DMS79 (cell line): ENCODE results near the gene ST6GAL2.

Experiments
- DNase-seq: peaks from one replicate; lab custom pipeline; 2025; lab: John Stamatoyannopoulos, UW

Gene ST6GAL2

DNA sequence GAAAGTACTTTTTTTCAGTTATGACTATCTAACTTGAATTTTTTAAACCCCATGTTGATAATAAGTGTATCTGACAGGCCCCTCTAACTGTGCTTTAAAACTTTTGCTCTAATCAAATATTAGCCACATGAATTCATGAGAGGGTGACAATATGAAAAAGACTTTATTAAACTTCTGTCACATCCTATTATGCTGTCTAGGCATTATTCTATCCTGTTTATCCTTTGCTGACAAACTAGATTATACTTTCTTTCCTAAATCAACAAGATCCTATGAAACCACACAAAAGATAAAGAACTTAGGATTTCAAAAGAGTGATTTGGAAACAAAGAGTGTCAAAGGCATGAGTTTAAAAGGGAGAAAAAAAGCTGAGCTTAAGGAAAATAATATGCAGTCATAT lies 57.8 kb downstream of the ST6GAL2 start:
- DNase-seq: no peak

DNA sequence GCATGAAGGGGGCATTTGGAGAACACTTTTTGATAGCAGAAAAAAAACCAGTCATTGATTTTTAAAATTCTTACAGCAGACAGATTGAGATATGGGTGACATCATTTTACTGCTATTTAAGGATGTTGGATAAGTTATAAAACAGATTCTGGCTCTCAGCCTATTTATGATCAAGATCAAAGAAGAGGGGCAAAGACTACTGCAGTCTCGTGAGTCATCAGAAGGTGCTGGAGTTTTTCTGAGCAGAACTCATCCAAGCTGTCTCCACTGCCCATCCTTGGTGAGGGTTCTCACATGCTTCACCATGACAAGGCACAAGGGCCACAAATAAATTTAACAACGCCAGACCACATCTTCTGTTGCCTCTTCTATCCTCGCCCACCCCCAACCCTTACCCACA lies 58.8 kb downstream of the ST6GAL2 start:
- no peak for DNase-seq

DNA sequence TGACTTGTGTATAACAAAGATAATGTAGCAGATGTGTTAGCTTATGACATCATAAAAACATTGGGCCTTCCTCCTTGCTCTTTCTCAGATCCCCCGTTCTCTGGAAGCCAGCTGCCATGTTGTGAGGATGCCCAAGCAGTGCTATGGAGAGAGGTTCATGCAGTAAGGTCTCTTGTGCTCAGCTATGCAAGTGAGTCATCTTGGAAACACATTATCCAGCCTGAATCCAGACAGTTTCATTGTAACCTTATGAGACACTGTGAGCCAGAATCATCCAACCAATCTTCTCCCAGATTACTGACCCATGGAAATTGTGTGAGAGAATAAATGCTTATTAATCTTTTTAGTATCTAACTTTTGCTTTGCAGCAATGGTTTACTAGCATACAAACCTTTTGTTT lies 60.8 kb downstream of the ST6GAL2 start:
- DNase-seq: no peak

DNA sequence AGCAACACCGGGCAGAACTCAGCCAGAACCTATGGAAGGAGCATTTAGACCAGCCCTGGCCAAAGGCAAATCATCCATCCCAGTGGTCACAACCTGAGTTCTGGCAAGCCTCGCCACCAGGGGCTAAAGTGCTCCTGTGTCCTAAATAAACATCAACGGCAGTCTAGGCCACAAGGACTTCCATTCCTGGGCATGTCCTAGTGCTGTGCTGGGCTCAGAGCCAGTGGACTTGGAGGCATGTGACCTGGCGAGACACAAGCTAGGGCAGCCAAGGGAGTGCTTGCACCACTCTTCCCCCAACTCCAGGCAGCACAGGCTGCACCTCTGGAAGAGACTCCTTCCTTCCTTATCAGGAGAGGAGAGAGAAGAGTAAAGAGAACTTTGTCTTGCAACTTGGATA lies 69.0 kb downstream of the ST6GAL2 start:
- DNase-seq: no peak

DNA sequence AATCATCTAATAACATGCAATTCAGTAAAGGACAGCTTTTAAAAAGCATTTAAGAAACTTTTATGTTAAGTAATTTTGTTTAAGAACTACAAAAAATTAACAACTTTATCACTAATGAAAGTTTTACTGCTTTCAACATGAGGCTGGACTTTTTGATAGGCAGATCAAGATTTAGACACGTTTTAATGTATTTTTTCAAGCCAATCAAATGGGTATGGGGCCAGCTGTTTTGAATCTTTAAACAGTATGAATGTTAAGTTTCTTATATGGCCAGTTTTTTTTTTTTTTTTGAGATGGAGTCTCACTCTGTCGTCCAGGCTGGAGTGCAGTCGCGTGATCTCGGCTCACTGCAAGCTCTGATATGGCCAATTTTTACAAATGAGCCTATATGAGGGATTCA lies 73.1 kb downstream of the ST6GAL2 start:
- no peak for DNase-seq

DNA sequence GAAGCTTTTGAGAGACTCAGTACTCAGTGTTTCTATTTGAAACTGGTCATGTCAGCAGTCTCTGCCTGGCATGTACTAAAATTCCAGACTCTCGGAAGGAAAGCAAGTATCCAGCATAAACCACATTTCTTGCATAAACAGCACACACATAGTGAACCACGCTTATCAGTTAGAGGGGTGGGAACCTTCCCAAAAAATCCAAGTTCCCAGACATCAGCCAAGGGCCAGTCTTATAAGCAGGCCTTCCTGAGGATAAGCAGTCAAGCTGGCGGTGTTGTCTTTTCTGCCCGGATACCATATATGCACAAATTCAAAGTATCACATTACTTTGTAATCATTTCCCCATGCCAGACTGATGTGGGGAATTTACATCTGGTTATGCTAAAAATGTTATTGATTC lies 73.6 kb downstream of the ST6GAL2 start:
- no peak for DNase-seq

DNA sequence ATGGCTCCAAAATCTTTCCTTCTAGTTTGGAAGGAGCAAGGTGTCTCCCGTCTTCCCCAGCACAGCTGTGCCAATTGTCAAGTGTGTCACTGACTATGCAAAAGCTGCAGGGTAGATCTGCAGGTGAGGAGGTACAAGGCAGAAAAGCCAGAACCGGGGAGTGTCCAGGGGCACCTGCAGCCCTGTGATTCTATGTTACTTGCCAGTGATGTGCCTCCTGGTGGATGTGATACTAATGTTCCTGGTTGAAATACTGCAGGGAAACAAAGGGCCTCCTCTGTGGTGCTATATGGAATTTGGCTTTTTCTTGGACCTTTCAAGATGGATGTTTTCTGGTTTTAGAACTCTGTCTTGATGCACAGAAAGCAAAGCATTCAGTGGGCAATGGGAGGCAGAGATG lies 80.3 kb downstream of the ST6GAL2 start:
- DNase-seq: no peak

DNA sequence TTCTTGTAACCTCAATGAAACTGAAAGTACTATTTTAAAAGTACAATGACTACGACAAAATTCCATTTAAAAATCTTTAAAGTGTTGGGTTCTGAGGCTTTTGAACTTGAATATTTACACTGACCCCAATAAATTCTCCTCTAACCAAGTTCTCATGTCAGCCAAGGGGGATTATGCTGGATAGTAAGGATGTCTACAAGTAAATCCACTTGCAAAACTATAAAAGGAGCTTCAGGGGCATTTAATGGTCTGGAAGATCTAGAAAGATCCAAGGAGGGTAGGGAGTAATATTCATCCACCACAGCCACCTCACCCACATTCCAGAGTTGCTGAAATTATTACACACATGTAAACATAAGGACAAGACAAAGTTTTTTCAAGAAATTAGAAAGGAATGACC lies 81.8 kb downstream of the ST6GAL2 start:
- no peak for DNase-seq

DNA sequence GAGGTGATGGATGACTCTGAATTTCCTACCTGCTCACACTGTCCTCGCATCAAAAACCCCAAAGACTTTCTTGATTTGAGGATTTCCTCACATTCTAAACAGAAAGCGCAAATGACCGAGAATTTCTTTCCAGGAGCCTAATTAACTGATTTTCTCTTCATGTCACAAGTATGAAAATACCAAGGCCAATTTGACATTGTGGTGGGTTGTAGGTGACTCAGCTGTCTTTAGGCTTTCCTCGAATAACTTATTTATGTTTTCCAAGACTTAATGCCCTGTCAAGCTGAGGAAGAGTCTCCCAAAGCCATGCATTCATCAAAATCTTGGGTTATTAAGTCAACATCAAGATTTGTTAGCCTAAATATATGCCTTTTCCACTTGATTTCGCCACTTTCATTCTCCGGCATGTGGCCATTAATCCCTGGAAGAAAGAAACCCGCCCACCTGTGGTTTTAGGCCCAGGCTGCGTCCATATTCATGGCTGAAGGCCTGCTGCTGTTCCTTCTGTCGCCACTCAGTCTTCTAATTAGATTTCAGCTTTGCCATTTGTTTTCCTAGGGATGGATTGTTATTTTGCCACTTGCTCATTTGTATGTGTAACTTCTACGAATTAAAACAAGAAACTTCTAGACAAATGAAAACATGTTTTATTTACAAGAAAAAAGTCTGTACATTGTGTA lies 84.9 kb downstream of the ST6GAL2 start:
- no peak for DNase-seq

DNA sequence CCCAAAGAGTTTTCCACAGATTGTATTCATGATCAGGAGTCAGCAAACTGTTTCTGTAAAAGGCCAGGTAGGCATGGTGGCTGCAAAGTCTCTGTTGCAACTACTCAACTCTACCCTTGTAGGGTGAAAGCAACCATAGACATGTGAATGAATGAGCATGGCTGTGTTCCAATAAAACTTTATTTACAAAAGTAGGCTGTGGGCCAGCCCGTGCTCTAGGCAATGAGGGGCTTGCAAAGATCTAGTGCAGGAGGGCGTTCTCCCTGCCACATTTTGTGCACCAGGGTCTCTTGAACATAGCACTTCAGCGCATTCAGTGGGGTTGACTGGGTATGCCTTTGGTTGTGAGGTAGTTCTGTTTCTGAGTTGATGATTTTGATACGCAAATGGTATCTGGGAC lies 85.8 kb downstream of the ST6GAL2 start:
- no peak for DNase-seq

DNA sequence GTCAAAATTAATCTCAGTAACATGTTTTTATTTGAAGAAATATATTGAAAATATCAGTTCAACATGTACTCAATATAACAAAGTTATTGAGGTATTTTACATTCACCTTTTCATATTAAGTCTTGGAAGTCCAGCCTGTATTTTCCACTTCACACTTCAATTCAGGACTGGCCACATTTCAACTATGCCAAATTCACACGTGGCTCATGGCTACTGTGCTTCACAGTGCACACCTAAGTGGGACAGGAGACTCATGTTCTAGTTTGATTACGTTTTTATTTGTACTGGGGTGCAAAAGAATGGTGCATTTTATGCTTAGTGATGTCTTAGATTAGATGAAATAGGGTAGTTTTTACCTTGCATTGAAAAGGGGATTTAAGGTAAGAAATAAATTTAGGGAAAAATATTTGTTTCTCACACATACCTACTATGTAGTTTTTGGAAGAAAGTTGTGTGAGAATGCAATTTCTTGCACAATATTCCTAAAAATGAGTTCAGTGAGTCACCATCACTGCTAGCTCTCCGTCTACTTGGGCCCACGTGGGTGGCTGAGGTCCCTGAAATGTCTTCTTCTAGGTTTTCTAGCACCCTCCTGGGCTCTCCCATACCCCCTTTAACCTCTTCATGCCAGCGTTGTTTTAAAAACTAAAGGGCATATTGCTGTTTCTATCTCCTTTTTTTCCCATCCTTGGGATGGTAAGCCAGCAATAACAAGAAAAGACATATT lies 87.0 kb downstream of the ST6GAL2 start:
- DNase-seq: no peak

DNA sequence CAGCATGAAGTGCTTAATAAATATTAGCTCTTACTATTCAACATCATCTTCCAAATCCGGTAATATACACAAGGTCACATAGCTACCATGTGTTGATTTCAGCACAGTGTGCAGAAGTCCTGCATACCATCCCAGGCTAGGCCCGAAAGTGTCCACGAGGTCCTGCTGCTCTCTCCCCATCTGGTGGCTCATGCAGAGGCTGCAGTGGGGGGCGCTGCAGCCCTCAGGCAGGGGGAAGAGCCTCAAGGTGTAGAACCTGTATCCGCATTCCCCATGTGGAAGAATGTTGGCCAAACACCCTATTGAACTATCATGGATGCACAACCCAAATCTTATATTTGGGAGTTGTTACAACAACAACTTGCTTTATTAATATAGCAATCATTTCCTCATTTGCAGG lies 88.5 kb downstream of the ST6GAL2 start:
- no peak for DNase-seq

DNA sequence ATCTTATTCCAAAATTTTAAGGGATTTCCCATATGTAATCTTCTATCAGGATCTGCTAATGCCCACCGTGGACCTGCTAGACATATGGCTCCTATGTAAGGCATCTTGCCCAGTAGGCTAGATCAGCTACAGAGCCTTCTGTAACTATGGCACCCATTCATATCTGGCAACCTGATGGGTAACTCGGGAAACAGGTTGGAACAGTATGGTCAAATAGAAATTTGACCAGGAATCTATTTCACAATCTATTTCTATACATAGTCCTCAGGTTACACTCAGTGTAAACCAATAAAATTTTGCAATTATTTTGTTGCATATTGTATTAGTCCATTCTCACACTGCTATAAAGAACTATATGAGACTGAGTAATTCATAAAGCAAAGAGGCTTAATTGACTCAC lies 93.3 kb downstream of the ST6GAL2 start:
- no peak for DNase-seq

DNA sequence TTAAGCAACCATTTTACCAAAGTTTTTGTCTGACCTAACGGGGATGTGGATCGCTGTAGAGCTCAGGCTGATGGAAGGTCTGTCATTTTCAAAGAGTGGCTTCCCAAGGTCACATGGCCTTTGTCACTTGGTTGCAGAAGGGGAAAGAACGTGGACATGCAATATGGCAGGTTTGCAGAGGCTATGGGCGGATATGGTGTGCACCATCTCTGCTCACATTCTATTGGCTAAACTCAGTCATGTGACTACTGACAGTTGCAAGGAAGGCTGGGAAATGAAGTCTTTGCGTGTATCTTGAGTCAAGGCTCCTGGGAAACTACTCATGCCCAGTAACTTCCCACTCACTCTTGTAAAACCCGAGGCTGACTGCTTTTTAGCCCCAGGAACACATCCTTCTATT lies 96.8 kb downstream of the ST6GAL2 start:
- no peak for DNase-seq

DNA sequence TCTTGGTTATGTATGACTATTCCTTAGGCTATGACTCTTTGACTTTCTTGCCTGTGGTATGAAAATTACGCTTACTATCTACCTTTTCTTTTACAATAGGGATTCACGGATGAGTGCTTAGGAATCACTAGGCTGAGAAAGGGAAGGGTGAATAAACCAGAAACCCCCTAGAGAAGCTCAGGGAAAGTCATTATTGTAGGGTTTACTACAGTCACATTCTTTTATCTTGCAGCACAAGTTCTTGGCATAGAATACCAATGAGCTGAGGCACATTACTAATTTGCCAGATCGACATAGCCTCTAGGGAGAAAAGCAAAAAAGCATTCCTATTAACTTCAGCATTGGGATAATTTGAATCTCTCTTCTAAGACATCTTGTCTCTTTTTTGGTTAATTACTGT lies 103.3 kb downstream of the ST6GAL2 start:
- no peak for DNase-seq

DNA sequence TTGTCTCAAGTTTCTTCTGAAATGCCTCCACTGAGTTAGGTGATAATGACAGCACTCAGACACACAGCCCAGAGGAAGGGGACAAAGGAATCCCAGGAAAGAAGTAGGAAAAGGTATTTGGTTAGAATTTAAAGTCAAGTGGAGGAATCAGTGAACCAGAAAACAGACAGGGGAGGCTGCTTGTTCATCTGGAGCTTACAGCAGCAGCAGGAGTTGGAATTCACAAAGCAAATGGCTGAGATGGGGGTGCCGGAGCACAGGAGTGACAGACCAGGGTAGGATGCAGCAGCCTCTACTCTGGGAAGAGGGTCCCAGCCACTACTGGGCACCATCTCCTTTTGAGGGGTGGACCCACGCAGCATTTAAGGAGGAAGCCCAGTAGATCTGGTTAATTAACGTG lies 104.8 kb downstream of the ST6GAL2 start:
- DNase-seq: no peak

DNA sequence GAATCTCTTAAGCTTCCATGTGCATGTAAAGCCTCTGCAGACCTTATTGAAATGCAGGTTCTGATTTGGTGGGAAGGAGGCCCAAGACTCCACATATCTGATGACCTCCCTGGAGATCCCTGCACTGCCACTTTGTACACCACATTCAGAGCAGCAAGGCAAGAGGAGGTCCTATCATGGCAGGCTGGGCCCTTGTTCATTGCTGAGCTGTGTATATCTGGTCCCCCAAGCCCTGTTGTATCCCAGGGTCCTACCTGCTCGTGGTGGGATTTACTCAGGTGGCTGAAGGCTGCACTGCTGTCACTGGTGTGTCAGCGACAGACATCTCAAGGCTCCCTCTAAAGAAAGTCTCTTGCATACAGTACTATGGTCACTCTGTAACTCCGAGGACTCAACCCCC lies 114.2 kb downstream of the ST6GAL2 start:
- no peak for DNase-seq

DNA sequence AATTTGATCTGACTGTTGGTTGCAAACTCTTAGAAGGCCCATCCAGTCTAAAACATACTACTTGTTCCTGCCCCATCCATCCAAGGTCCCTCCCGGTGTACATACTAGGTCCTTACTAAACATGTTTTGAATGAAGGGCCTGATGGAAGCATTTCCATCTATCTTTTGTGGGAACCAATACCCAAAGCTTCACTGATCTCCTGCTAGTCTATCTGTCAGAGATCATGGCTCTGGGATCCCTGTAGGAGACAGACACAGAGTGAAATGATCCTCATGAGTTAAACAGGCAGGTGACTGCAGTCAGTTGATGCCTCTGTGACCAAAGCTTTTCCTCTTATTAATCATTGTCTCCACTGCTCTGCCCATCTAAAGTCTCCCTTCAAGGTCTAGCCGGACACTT lies 115.0 kb downstream of the ST6GAL2 start:
- DNase-seq: no peak

DNA sequence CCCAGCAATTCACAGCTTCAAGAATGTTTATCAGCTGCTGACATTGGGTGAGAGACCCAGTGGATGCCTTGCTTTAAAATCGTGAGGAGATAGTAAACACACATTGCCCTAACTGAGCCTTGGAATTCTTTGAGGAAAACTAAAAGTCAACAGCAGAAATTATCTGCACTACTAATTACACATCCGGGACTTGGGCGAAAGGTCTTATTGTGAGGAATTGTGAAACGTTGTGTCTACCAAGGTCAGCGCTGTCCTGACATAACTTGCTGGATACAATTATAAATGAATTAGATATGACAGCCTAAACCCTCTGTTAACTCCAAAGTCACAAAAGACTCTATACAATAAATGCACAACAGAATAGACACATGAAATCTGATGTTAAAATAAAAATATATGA lies 121.4 kb downstream of the ST6GAL2 start:
- DNase-seq: no peak

DNA sequence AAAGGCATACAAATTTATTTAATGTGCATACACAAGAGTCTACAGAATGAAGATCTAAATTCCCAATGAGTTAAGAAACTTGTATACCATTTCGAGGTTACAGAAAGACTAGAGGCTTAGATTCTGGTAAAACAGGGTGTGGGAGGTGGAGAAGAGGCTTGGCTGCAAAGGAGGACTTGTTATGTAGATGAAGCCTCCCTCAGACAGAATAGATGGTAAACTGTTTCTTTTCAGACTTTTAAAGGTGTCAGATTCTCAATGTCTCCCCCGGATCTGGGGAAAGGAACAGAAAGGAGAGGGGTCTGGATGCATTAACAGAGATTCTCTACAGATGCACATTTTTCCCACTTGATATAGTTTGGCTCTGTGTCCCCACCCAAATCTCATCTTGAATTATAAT lies 126.0 kb downstream of the ST6GAL2 start:
- no peak for DNase-seq

DNA sequence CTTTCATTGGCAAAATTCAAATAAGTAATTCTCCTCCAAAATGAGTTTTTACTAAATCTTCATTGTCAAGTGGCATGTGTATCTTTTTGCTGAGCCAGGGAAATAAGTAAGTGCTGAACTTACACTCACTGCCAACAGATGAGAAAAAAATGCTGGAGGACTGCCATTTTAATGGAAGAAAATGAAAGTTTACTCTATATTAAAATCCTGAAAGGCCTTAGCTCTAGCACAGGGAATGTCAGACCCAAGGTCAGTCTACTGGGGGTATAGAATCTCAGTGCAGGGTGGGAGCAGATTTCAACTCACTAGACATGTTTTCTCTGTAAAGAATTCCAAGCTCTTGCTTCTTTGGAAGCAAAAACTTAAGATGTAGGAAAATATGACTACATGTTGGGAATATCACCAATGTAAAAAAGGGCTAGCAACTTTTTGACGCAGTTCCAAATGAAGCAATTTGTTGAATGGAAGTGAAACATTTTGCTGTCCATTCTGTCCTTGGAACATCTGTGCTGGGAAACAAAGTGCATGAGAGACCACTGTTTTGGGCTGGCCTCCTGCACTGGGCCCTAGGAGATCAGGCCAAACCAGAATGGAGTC lies 127.0 kb downstream of the ST6GAL2 start:
- DNase-seq: no peak
